ENCODE measurements around the gene CTNNA2.

The CTNNA2 gene

GRCh38 chr2:80292474-80292873, 779.6 kb downstream of the CTNNA2 start:
- no peak for DNase-seq (ENCODE audit: low read depth)

DNA sequence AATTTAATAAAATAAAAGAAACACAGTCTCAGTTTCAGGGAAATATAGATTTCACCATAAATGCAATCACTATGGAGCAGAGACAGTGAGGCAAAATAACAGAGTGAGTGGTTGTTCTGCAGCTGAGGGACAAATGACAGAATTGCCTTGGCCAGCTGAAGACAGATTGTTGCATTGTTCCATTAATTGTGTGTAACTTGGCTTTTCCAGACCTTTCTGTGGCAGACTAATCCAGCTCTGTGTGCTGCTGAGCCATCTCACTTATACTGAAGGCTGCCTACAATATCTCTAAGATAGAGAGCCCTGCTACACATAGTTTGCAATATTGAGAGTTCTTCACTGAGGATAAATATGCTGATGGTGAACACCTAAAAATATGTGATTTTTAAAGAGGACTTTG, 780.2 kb downstream of the CTNNA2 start:
- no peak for DNase-seq (ENCODE audit: low read depth)

GRCh38 chr2:80298954-80299353, 786.1 kb downstream of the CTNNA2 start:
- no peak for DNase-seq (ENCODE audit: low read depth)

DNA sequence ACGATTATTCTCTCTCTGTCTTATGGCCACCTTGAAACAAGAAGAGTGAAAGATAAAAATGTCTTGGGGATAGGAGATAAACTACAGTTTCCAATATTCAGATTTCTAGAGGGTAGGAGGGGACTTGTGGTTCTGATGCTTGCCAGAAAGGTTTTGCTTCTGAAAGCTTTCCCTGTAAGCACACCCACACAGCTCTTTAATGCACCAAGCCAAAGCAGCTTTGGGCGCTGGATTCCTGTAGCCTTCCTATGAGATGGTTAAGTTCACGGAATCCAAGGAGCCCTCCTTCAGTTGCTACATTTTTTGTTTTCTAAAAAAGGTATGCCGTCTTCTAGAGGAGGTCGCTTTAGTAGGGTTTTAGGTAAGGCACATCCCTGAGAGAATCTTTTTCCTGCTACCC, 786.8 kb downstream of the CTNNA2 start:
- no peak for DNase-seq (ENCODE audit: low read depth)

- no peak for DNase-seq (ENCODE audit: low read depth)
Measured at GRCh38 chr2:80300346-80300745, 787.5 kb downstream of the CTNNA2 start.

DNA sequence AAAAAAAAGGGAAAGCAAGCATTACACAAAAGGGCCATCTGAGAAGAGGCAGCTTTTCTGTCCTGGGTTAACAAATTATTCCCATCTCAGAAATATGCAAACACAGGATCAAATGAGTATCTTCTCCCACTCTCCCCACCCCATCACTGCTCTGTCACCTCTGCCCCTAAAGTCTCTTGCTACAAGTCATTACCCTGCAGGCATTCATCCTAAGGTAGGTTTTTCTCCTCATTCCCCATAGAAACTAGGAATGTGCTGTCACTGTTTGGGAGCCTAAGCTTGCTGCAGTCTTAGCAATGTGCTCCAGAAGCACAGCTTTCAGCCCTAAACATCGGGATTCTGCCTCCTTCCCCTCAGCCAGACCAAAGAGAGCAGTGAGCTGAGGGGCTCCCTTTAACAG, 788.1 kb downstream of the CTNNA2 start:
- no peak for DNase-seq (ENCODE audit: low read depth)

DNA sequence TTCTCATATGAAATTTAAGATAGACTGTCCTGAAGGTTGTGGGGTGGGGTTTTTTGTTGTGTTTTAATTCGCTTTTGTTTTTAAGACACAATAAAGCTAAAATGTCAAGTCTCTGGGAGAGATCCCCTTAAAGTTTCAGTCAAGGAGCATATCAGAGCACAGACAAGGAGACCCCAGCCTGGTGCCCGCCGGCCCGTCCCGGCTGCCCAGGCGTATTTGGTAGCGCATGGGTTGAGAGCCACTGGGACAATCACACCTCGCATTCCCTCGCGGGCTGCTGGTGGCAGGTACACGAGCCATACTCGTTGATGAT, 789.1 kb downstream of the CTNNA2 start:
- DNase-seq (ENCODE audit: low read depth), result no peak

GRCh38 chr2:80302314-80303005, 789.6 kb downstream of the CTNNA2 start:
- DNase-seq (ENCODE audit: low read depth), result no peak

- DNase-seq (ENCODE audit: low read depth), result no peak
Measured at GRCh38 chr2:80303006-80303908, 790.4 kb downstream of the CTNNA2 start.

GRCh38 chr2:80303909-80304837, 791.3 kb downstream of the CTNNA2 start, which contains the start of gene LRRTM1:
Gene LRRTM1 (minus strand): TSS chr2:80304752. CDS start chr2:80303819, 933 bp downstream.
- DNase-seq (ENCODE audit: low read depth), result no peak

DNA sequence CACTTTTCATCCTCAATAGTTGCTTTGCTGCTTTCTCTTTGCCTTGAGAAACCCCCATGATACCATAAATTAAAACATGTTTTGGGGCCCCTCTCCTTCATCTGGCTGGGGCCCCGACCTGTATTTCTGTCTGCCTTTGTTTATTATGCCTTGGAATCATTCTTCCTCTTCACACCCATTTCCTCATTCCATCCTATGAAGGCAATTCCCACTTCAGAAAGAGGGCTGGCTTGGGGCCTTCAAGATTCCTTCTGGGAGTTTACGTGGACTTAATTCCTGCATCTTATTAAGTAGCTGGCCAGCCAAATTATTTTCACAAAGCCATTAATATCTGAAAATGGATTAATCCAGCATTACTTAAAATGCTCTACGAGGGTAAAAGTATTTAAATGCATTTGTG, 798.5 kb downstream of the CTNNA2 start:
- no peak for DNase-seq (ENCODE audit: low read depth)

DNA sequence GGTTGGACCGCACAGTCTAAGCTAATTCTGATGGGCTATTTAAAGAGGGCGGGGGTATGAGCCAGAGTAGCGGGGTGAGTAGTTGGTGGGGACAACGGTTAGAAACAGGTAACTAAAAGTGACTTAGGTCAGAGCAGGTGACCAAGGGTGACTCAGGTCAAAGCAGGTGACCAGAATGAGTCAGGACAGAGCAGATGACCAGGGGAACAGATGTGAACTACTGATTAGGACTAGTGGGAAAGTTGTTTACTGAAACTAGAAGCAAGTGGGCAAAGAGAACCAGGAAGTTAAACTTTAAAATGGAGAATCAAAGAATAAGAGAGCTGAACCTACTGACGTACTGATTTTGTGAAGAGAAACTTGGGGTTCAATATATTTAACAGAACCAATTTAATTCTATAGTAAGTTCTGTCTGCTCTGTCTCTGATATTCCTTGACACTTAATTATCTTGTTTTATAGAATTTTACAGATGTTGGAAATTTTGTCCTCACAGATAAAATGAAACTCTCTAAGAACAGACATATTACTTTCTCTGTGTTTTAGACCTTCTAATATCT, 799.5 kb downstream of the CTNNA2 start:
- DNase-seq (ENCODE audit: low read depth), result no peak

DNA sequence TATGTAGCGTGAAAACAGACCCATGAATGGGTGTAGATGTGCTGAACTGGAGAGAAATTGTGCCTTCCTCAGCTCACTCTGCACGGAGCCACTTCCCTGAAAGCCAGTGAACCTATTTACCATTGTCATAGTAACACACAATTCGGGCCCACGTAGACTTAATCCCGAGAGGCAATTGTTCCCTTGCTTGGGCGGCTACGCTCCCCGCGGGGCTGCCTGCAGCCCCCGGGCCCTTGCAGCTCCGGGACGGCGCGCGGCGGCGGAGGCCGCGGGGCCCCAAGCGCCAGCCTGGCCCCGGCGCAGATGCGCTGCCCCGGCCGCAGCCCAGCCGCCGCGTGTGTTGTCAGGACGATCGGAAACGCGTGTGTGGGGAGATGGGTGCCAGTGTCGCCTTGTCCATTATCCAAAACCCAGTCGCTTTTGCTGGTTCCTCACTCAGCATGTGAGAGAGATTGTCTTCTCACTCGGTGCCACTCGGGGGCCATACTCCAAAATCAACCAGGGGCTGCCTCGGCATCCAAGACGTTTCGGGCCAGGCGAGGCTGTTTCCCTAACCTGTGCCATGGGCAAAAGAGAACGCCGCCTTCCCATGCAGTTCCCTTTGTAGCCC, 809.6 kb downstream of the CTNNA2 start:
- no peak for DNase-seq (ENCODE audit: low read depth)

GRCh38 chr2:80322958-80323357, 810.1 kb downstream of the CTNNA2 start:
- no peak for DNase-seq (ENCODE audit: low read depth)

DNA sequence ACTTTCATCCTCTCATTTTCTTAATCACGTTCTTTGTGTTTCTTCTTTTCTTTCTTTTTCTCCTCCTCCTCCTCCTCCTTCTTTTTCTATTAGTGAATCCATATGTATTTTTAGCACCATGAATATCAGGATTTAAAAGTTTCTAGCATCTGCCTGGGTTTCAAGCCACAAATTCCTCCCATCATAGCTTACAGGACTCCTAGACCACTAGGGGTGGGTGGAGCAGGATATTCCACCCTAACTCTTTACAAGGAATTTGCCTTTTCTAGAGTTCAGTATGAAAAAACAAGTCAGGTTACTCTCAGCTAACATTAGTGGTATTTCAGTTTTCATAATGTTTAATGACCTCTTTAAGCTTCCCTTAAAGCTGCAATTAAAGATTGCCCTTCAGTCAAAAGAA, 810.8 kb downstream of the CTNNA2 start:
- no peak for DNase-seq (ENCODE audit: low read depth)

DNA sequence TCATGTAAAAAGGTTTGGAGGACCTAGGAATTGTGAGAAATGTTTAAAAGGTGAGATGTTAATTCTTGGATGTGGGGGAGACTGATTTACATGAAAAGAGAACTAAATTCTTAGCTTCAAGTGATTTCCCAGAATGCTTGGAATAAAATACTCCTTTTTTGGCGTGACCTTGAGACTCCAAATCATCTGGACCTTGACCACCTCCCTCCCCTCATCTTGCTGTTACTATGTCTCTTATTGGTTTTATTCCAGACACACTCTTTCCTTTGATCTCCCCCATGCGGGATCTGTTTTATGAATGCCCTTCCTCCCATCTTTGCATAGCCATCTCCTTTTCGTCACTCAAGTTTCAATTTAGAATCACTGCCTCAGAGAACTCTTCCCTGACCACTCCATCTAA, 811.7 kb downstream of the CTNNA2 start:
- DNase-seq (ENCODE audit: low read depth), result no peak

DNA sequence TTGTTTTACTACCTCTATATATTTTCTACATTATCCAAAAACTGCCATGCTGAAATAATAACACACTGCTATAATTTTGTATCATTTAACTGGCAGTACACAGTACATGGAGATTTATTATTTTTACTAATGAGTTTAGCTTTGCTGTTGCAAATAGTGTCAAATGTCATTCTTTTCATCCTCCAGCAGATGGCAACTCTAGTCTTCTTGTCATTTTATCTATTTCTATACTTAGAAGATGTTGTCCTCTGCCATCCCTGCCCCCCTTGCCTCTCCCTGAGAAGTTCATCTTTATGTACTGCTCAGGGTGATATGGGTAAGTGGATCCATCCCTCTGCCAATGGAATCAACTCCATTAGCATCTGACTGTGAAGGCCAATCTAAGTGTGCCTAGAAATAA, 813.4 kb downstream of the CTNNA2 start:
- DNase-seq (ENCODE audit: low read depth), result no peak

DNA sequence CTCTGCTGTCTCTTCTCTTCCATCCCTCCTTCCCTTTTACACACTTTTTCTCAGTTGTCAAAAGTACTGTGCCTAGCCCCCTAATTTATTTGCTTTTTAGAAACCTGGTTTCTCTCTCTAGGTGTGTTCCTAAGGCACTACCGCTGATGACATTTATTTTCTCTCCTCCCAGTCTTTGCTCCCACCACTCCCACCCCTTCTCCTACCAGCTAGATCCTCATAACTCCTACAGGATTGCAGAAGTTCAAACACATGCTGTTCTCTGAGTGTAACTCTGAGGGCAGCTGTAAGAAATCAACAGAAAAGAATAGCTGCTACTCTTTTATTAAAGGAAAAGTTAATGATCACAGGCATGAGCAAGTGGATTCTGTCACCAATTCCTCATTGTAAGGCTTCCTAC, 814.0 kb downstream of the CTNNA2 start:
- DNase-seq (ENCODE audit: low read depth), result no peak

DNA sequence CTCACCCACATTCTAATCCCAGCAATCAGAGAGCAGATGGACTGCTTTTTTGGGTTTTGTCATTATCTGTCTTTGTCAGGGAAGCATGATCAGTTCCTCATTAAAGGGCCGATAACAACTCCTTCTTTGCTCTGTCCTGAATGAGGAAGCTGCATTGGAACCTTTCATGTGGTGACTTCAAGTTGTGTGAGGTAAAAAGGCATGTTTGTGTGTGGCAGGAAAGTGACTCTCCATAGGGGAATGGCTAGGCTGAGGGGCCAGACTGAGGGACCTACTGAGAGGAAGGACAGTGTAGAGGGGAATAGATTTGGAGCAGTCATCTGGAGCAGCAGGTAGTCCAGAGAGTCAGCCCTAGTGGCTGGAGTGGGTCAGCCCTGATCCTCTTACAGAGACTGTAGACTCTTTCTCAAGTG, 815.3 kb downstream of the CTNNA2 start:
- no peak for DNase-seq (ENCODE audit: low read depth)

- no peak for DNase-seq (ENCODE audit: low read depth)
Measured at GRCh38 chr2:80329491-80329890, 816.6 kb downstream of the CTNNA2 start.

Measured in stimulated activated CD8-positive, alpha-beta memory T cell treated with anti-CD3 and anti-CD28 coated beads, Interleukin-15, amount 100 ng/mL, for 1 hour (primary cell).